Measurements from ENCODE around the gene SLC12A7.
"Not testable (repeated sequence)": the region's sequence is repeated elsewhere in the genome, so short reads cannot be mapped to it uniquely, and the experiment has no call there.

The SLC12A7 gene

GRCh38 chr5:1034986-1035385 lies 76.9 kb downstream of the SLC12A7 start:
- no peak for DNase-seq (ENCODE audit: low read depth)

- DNase-seq (ENCODE audit: low read depth) = no peak
Observed at GRCh38 chr5:1034421-1034905, 77.4 kb downstream of the SLC12A7 start.

GRCh38 chr5:1033606-1034420 lies 78.0 kb downstream of the SLC12A7 start:
- no peak for DNase-seq (ENCODE audit: low read depth)

- DNase-seq (ENCODE audit: low read depth) = no peak
Observed at GRCh38 chr5:1033178-1033577, 78.7 kb downstream of the SLC12A7 start.

GRCh38 chr5:1032551-1033027 lies 79.3 kb downstream of the SLC12A7 start:
- DNase-seq (ENCODE audit: low read depth) = no peak

- DNase-seq (ENCODE audit: low read depth) = no peak
Observed at GRCh38 chr5:1032011-1032410, 79.9 kb downstream of the SLC12A7 start.

- no peak for DNase-seq (ENCODE audit: low read depth)
Observed at GRCh38 chr5:1031306-1031959, 80.4 kb downstream of the SLC12A7 start.

GRCh38 chr5:1030801-1031271 lies 81.0 kb downstream of the SLC12A7 start:
- no peak for DNase-seq (ENCODE audit: low read depth)

GRCh38 chr5:1029945-1030625 lies 81.8 kb downstream of the SLC12A7 start:
- DNase-seq (ENCODE audit: low read depth) = no peak

GRCh38 chr5:1029282-1029944 lies 82.5 kb downstream of the SLC12A7 start:
- no peak for DNase-seq (ENCODE audit: low read depth)

- no peak for DNase-seq (ENCODE audit: low read depth)
Observed at GRCh38 chr5:1028481-1029281, 83.2 kb downstream of the SLC12A7 start.

GRCh38 chr5:1027631-1028441 lies 84.0 kb downstream of the SLC12A7 start:
- no peak for DNase-seq (ENCODE audit: low read depth)

- no peak for DNase-seq (ENCODE audit: low read depth)
Observed at GRCh38 chr5:1026700-1027621, 84.9 kb downstream of the SLC12A7 start.

GRCh38 chr5:1021969-1022336 lies 89.9 kb downstream of the SLC12A7 start:
- DNase-seq (ENCODE audit: low read depth) = not testable (repeated sequence)

- DNase-seq (ENCODE audit: low read depth) = no peak
Observed at GRCh38 chr5:1021136-1021968, 90.5 kb downstream of the SLC12A7 start.

GRCh38 chr5:1020452-1020961 lies 91.4 kb downstream of the SLC12A7 start:
- DNase-seq (ENCODE audit: low read depth) = no peak

GRCh38 chr5:1019001-1019905 lies 92.6 kb downstream of the SLC12A7 start:
- no peak for DNase-seq (ENCODE audit: low read depth)

All from CMK (cell line).